Neuronal stem cell (in vitro differentiated cells): Measurements from ENCODE around the gene CATSPERD.
"Not testable (repeated sequence)": the region's sequence is repeated elsewhere in the genome, so short reads cannot be mapped to it uniquely, and the experiment has no call there.

Experiments
- DNase-seq: peaks from one replicate; pipeline ENCODE4 v3.0.0-alpha.2; 2013; ENCODE audit warnings: low spot score
- H2AFZ ChIP-seq: one replicate; pipeline ENCODE4 v1.6.1; 2013; ENCODE audit warnings: mild to moderate bottlenecking, low read length, inconsistent platforms
- H2AK5ac ChIP-seq: 2 replicates; pipeline ENCODE4 v1.6.1; 2013; ENCODE audit warnings: low read depth, mild to moderate bottlenecking, inconsistent platforms, low read length, moderate library complexity, mixed read lengths
- H2BK120ac ChIP-seq: 2 replicates; pipeline ENCODE4 v1.6.1; 2013; ENCODE audit warnings: low read depth, mild to moderate bottlenecking, inconsistent platforms, low read length, moderate library complexity, mixed read lengths
- H2BK12ac ChIP-seq: one replicate; pipeline ENCODE4 v1.6.1; 2013; ENCODE audit warnings: low read length, inconsistent platforms
- H2BK15ac ChIP-seq: 2 replicates; pipeline ENCODE4 v1.6.1; 2013; ENCODE audit warnings: mild to moderate bottlenecking, low read length, inconsistent platforms, mixed read lengths
- H2BK5ac ChIP-seq: one replicate; pipeline ENCODE4 v1.6.1; 2013; ENCODE audit warnings: inconsistent platforms, mild to moderate bottlenecking, low read length, moderate library complexity
- H3K14ac ChIP-seq: one replicate; pipeline ENCODE4 v1.6.1; 2013; ENCODE audit warnings: low read length, inconsistent platforms
- H3K18ac ChIP-seq: 2 replicates; pipeline ENCODE4 v1.6.1; 2013; ENCODE audit warnings: low read length, inconsistent platforms
- H3K23ac ChIP-seq: 2 replicates; pipeline ENCODE4 v1.6.1; 2013; ENCODE audit warnings: low read depth, mild to moderate bottlenecking, mixed read lengths, low read length, inconsistent platforms; ENCODE audit not compliant: poor library complexity
- H3K27ac ChIP-seq: replicated peaks from 3 replicates; pipeline ENCODE4 v1.5.1; 2013; ENCODE audit warnings: low read length, inconsistent platforms
- H3K27me3 ChIP-seq, 3 experiments: 2 replicates each; pipeline ENCODE4 v1.6.1; 2013; ENCODE audit warnings: low read length in 3 of 3, mild to moderate bottlenecking in 2 of 3, inconsistent platforms in 1 of 3, low read depth in 1 of 3, mixed read lengths in 1 of 3, moderate library complexity in 1 of 3; ENCODE audit not compliant: control insufficient read depth in 3 of 3, insufficient read depth in 3 of 3
- H3K36me3 ChIP-seq, 2 donors: replicated peaks in 1 of 2; 2 replicates each; pipeline ENCODE4 v1.6.1; 2013; ENCODE audit warnings: low read length in 2 of 2; ENCODE audit not compliant: control insufficient read depth in 2 of 2, insufficient read depth in 2 of 2
- H3K4ac ChIP-seq: 2 replicates; pipeline ENCODE4 v1.6.1; 2013; ENCODE audit warnings: inconsistent platforms, mild to moderate bottlenecking, low read length, moderate library complexity
- H3K4me1 ChIP-seq, 2 donors: 1 replicate in 1 of 2; 2 replicates in 1 of 2; pipeline ENCODE4 v1.6.1; 2013; ENCODE audit warnings: low read length in 2 of 2, low read depth in 1 of 2; ENCODE audit not compliant: control insufficient read depth in 2 of 2, insufficient read depth in 1 of 2
- H3K4me2 ChIP-seq: one replicate; pipeline ENCODE4 v1.6.1; 2013; ENCODE audit warnings: mild to moderate bottlenecking, low read length, inconsistent platforms; ENCODE audit not compliant: insufficient read depth, poor library complexity, severe bottlenecking
- H3K4me3 ChIP-seq, 2 donors: 2 replicates each; pipeline ENCODE4 v1.5.1; 2013; ENCODE audit warnings: low read length in 2 of 2, mild to moderate bottlenecking in 2 of 2, inconsistent platforms in 1 of 2, moderate library complexity in 1 of 2
- H3K79me1 ChIP-seq: one replicate; pipeline ENCODE4 v1.6.1; 2013; ENCODE audit warnings: low read depth, mild to moderate bottlenecking, inconsistent platforms, low read length, moderate library complexity
- H3K9ac ChIP-seq: one replicate; pipeline ENCODE4 v1.6.1; 2013; ENCODE audit warnings: mild to moderate bottlenecking, low read depth, low read length, inconsistent platforms; ENCODE audit not compliant: poor library complexity
- H3K9me3 ChIP-seq, 2 donors: replicated peaks in 1 of 2; 2 replicates each; pipeline versions ENCODE3 to v1.6.1; 2013; ENCODE audit warnings: low read length in 2 of 2, mild to moderate bottlenecking in 2 of 2, inconsistent platforms in 1 of 2, low read depth in 1 of 2, mixed read lengths in 1 of 2, moderate library complexity in 1 of 2; ENCODE audit not compliant: control insufficient read depth in 2 of 2, insufficient read depth in 1 of 2
- H4K8ac ChIP-seq: one replicate; pipeline ENCODE4 v1.6.1; 2013; ENCODE audit warnings: low read depth, mild to moderate bottlenecking, inconsistent platforms, low read length, moderate library complexity
- H4K91ac ChIP-seq: one replicate; pipeline ENCODE4 v1.6.1; 2013; ENCODE audit warnings: low read length, low read depth, mild to moderate bottlenecking, inconsistent platforms; ENCODE audit not compliant: poor library complexity
- WGBS, 2 donors: extraction: QIAGEN DNeasy Blood & Tissue Kit; methylation state at CpG; one replicate each; pipeline ENCODE4 v1.1.7; 2013; ENCODE audit warnings: missing lambda C conversion rate in 2 of 2, mixed read lengths in 1 of 2; ENCODE audit not compliant: insufficient read length in 2 of 2, insufficient replicate concordance in 1 of 2; ENCODE audit errors: extremely low coverage in 2 of 2; 5-methylcytosine and 5-hydroxymethylcytosine counted together

The CATSPERD gene

GRCh38 chr19:5700455-5701092 lies 19.9 kb upstream of the CATSPERD start:
- WGBS, 2 donors: no CpG with 5 or more reads among the region's 22 CpGs
- DNase-seq: no peak
- no peak overlapping the region for H3K18ac ChIP-seq

GRCh38 chr19:5702053-5702410 lies 18.4 kb upstream of the CATSPERD start:
- H3K4me3 ChIP-seq: not testable (repeated sequence)
- H3K36me3 ChIP-seq: peaks cover 47 to 81% of the 10 kb centered on the region in 2 donors

More at GRCh38 chr19:5700455-5701092, 19.9 kb upstream of the CATSPERD start:
- Histone ChIP-seq H2AK5ac (no peak overlapping the region), H2AFZ (no peak overlapping the region), H3K14ac (peak overlapping the region; percentile 56), H3K9me3 (peaks cover 0 to 13% of the 10 kb centered on the region in 2 donors), H2BK12ac (no peak overlapping the region), H2BK15ac (no peak overlapping the region), H3K27me3 (no peaks in the 10 kb centered on the region), H3K4me1 (no peaks in the 10 kb centered on the region), H3K23ac (peak overlapping the region; percentile 85), H2BK120ac (no peak overlapping the region), H3K4ac (no peak overlapping the region), H2BK5ac (no peak overlapping the region), H4K91ac (no peak overlapping the region), H3K36me3 (peaks cover 49 to 81% of the 10 kb centered on the region in 2 donors), H3K9ac (no peak overlapping the region), H4K8ac (peak overlapping the region; percentile 17), H3K4me3 (no peak overlapping the region), H3K27ac (no peak overlapping the region), H3K79me1 (peaks cover 15% of the 10 kb centered on the region), H3K4me2 (no peak overlapping the region)

GRCh38 chr19:5703819-5704818 lies 16.3 kb upstream of the CATSPERD start:
- no peak overlapping the region for H3K18ac ChIP-seq
- no peak overlapping the region for H3K4ac ChIP-seq
- no peaks in the 10 kb centered on the region for H3K27me3 ChIP-seq
- H2AFZ ChIP-seq: no peak overlapping the region
- peaks cover 0 to 13% of the 10 kb centered on the region in 2 donors for H3K9me3 ChIP-seq
- no peak overlapping the region for H3K4me2 ChIP-seq
- peaks cover 50 to 80% of the 10 kb centered on the region in 2 donors for H3K36me3 ChIP-seq
- H3K9ac ChIP-seq: no peak overlapping the region
- no peak overlapping the region for H3K27ac ChIP-seq
- H2BK12ac ChIP-seq: no peak overlapping the region
- no peak overlapping the region for H3K4me3 ChIP-seq
- H2AK5ac ChIP-seq: peak overlapping the region; percentile 32
- peak overlapping the region; percentile 89 for H2BK120ac ChIP-seq
- H3K23ac ChIP-seq: no peak overlapping the region
- no peak overlapping the region for H3K14ac ChIP-seq
- no peak for DNase-seq
- no peak overlapping the region for H4K8ac ChIP-seq
- H3K79me1 ChIP-seq: peaks cover 11% of the 10 kb centered on the region
- H2BK5ac ChIP-seq: peak overlapping the region; percentile 20
- no CpG with 5 or more reads among the region's 40 CpGs for WGBS, 2 donors
- H3K4me1 ChIP-seq: no peaks in the 10 kb centered on the region
- no peak overlapping the region for H2BK15ac ChIP-seq
- H4K91ac ChIP-seq: no peak overlapping the region

More at GRCh38 chr19:5702053-5702410, 18.4 kb upstream of the CATSPERD start:
- H2AK5ac ChIP-seq, H4K91ac ChIP-seq, H3K27ac ChIP-seq, H2AFZ ChIP-seq, DNase-seq, H3K14ac ChIP-seq, H3K4me1 ChIP-seq, H2BK120ac ChIP-seq, H3K4ac ChIP-seq, H3K18ac ChIP-seq, H3K27me3 ChIP-seq, H3K4me2 ChIP-seq, H2BK15ac ChIP-seq, H2BK5ac ChIP-seq, H3K9ac ChIP-seq, H4K8ac ChIP-seq, H2BK12ac ChIP-seq, H3K23ac ChIP-seq: not testable (repeated sequence)
- H3K9me3 ChIP-seq: peaks cover 0 to 13% of the 10 kb centered on the region in 2 donors
- WGBS, 2 donors: no CpG with 5 or more reads among the region's 28 CpGs
- peaks cover 11% of the 10 kb centered on the region for H3K79me1 ChIP-seq

GRCh38 chr19:5705552-5705951 lies 14.9 kb upstream of the CATSPERD start:
- no peak overlapping the region for H3K9ac ChIP-seq
- no peak overlapping the region for H3K18ac ChIP-seq
- no peak overlapping the region for H4K91ac ChIP-seq
- no peak overlapping the region for H3K4ac ChIP-seq
- no peak for DNase-seq
- no peak overlapping the region for H2BK12ac ChIP-seq
- no peak overlapping the region for H3K4me3 ChIP-seq
- no peak overlapping the region for H2BK15ac ChIP-seq
- H3K9me3 ChIP-seq: peaks cover 0 to 11% of the 10 kb centered on the region in 2 donors
- WGBS, 2 donors: no CpG with 5 or more reads among the region's 16 CpGs
- no peak overlapping the region for H4K8ac ChIP-seq
- H3K27me3 ChIP-seq: no peaks in the 10 kb centered on the region
- no peak overlapping the region for H2BK5ac ChIP-seq
- no peak overlapping the region for H3K27ac ChIP-seq
- no peak overlapping the region for H2BK120ac ChIP-seq
- H3K36me3 ChIP-seq: peaks cover 50 to 78% of the 10 kb centered on the region in 2 donors
- no peak overlapping the region for H2AK5ac ChIP-seq
- no peak overlapping the region for H3K23ac ChIP-seq
- H2AFZ ChIP-seq: no peak overlapping the region
- peaks cover 11% of the 10 kb centered on the region for H3K79me1 ChIP-seq
- no peaks in the 10 kb centered on the region for H3K4me1 ChIP-seq
- H3K14ac ChIP-seq: no peak overlapping the region
- no peak overlapping the region for H3K4me2 ChIP-seq
